SK-N-SH (cell line): ENCODE results near the gene CDK8. TPM values are rescaled to one million over a fixed set of nuclear protein-coding genes. Genes with fewer than 3 reads are reported as not detected.
"Not testable (repeated sequence)": the region's sequence is repeated elsewhere in the genome, so short reads cannot be mapped to it uniquely, and the experiment has no call there.

Source experiments
- CTCF ChIA-PET: fragments of 300-600, 350-600 bp; formaldehyde crosslinking; extraction: SDS; loops from one replicate; lab custom pipeline; 2021; lab: Yijun Ruan, JAX
- POLR2A ChIA-PET: fragments of 350-600 bp; sonication (Branson Sonifier 250); formaldehyde crosslinking; extraction: SDS; loops from one replicate; lab custom pipeline; 2020; ENCODE audit warnings: antibody characterized with exemption, inconsistent platforms; lab: Yijun Ruan, JAX
- DNase-seq: peaks from one replicate; pipeline ENCODE4 v3.0.0; 2012
- H2AFZ ChIP-seq: fragments of 200-600 bp; sonication (generic); 2 replicates; pipeline ENCODE4 v1.8.1; 2016; ENCODE audit warnings: antibody characterized with exemption, mild to moderate bottlenecking, low read depth
- H3F3A ChIP-seq: fragments of 200-600 bp; sonication (generic); replicated peaks from 2 replicates; pipeline ENCODE3; 2016; ENCODE audit warnings: antibody characterized with exemption, mild to moderate bottlenecking; ENCODE audit not compliant: insufficient read depth
- H3K27ac ChIP-seq, 2 experiments: fragments of 200-500 bp in 1 of 2; fragments of 200-600 bp in 1 of 2; sonication (Bioruptor generic) in 1 of 2; sonication (generic), shearing (Covaris generic) in 1 of 2; 2 replicates each; pipeline versions ENCODE4 v1.5.1 to v1.6.1; 2014 to 2016; ENCODE audit warnings: low read depth in 2 of 2, inconsistent platforms in 1 of 2, low read length in 1 of 2, mild to moderate bottlenecking in 1 of 2, mixed read lengths in 1 of 2
- H3K27me3 ChIP-seq: fragments of 200-600 bp; sonication (generic), shearing (Covaris generic); 2 replicates; pipeline ENCODE4 v1.6.1; 2016; ENCODE audit warnings: mixed run types; ENCODE audit not compliant: insufficient read depth
- H3K36me3 ChIP-seq, 2 experiments: fragments of 200-500 bp in 1 of 2; fragments of 200-600 bp in 1 of 2; sonication (Bioruptor generic) in 1 of 2; sonication (generic) in 1 of 2; replicated peaks in 1 of 2; 2 replicates each; pipeline versions ENCODE3 to v1.5.1; 2014 to 2016; ENCODE audit warnings: low read length in 1 of 2, mild to moderate bottlenecking in 1 of 2; ENCODE audit not compliant: insufficient read depth in 2 of 2, control insufficient read depth in 1 of 2
- H3K4me1 ChIP-seq, 2 experiments: fragments of 200-500 bp in 1 of 2; fragments of 200-600 bp in 1 of 2; sonication (Bioruptor generic) in 1 of 2; sonication (generic), shearing (Covaris generic) in 1 of 2; 2 replicates each; pipeline versions ENCODE4 v1.5.1 to v1.6.1; 2014 to 2016; ENCODE audit warnings: low read depth in 1 of 2, low read length in 1 of 2, mixed run types in 1 of 2; ENCODE audit not compliant: insufficient read depth in 2 of 2, control insufficient read depth in 1 of 2
- H3K4me2 ChIP-seq: fragments of 200-600 bp; sonication (generic), shearing (Covaris generic); 2 replicates; pipeline ENCODE4 v1.6.1; 2017; ENCODE audit warnings: mixed run types
- H3K4me3 ChIP-seq, 2 experiments: fragments of 200-500 bp in 1 of 2; fragments of 200-600 bp in 1 of 2; sonication (Bioruptor generic) in 1 of 2; sonication (generic), shearing (Covaris generic) in 1 of 2; 2 replicates each; pipeline versions ENCODE4 v1.5.1 to v1.8.1; 2014 to 2016; ENCODE audit warnings: low read depth in 2 of 2, inconsistent platforms in 1 of 2, low read length in 1 of 2, mild to moderate bottlenecking in 1 of 2, mixed read lengths in 1 of 2, moderate library complexity in 1 of 2
- H3K79me2 ChIP-seq: fragments of 200-600 bp; sonication (generic); 2 replicates; pipeline ENCODE4 v1.8.1; 2017; ENCODE audit warnings: mild to moderate bottlenecking; ENCODE audit not compliant: insufficient read depth
- H3K9ac ChIP-seq: fragments of 200-600 bp; sonication (generic); 2 replicates; pipeline ENCODE4 v1.6.1; 2017; ENCODE audit warnings: mixed run types
- H3K9me2 ChIP-seq: fragments of 200-600 bp; sonication (generic); 2 replicates; pipeline ENCODE4 v1.6.1; 2017; ENCODE audit warnings: mixed run types
- H3K9me3 ChIP-seq: fragments of 200-600 bp; sonication (generic); 2 replicates; pipeline ENCODE4 v1.6.1; 2017; ENCODE audit warnings: mixed run types, mild to moderate bottlenecking, moderate library complexity
- H4K20me1 ChIP-seq: fragments of 200-600 bp; sonication (generic); 2 replicates; pipeline ENCODE4 v1.6.1; 2017; ENCODE audit warnings: mild to moderate bottlenecking, mixed run types; ENCODE audit not compliant: insufficient read depth
- CHD2 ChIP-seq: fragments of 150-350 bp; IDR thresholded peaks from 2 replicates; pipeline ENCODE4 v1.6.1; 2018; ENCODE audit warnings: low read length; ENCODE audit not compliant: partially characterized antibody
- MEF2A ChIP-seq: IDR thresholded peaks from 2 replicates; pipeline ENCODE4 v1.4.0; 2012; ENCODE audit warnings: low read depth, borderline replicate concordance
- MXI1 ChIP-seq: IDR thresholded peaks from 2 replicates; pipeline ENCODE4 v1.6.1; 2012; ENCODE audit warnings: mild to moderate bottlenecking, low read depth, low read length, improper control_type of control experiment
- NFIC ChIP-seq: IDR thresholded peaks from 2 replicates; pipeline ENCODE4 v1.4.0; 2012; ENCODE audit warnings: borderline replicate concordance
- NRF1 ChIP-seq: IDR thresholded peaks from 2 replicates; pipeline ENCODE4 v1.6.1; 2012; ENCODE audit warnings: low read depth, mild to moderate bottlenecking, low read length
- POLR2AphosphoS5 ChIP-seq: IDR thresholded peaks from 2 replicates; pipeline ENCODE4 v1.6.1; 2012; ENCODE audit warnings: low read depth, low read length
- RAD21 ChIP-seq: IDR thresholded peaks from 2 replicates; pipeline ENCODE4 v1.6.1; 2012; ENCODE audit warnings: mild to moderate bottlenecking, low read length
- RFX5 ChIP-seq: IDR thresholded peaks from 2 replicates; pipeline ENCODE4 v1.6.1; 2012; ENCODE audit warnings: mild to moderate bottlenecking, improper control_type of control experiment, low read length
- RXRA ChIP-seq: IDR thresholded peaks from 2 replicates; pipeline ENCODE4 v1.4.0; 2012; ENCODE audit warnings: low read depth, mild to moderate bottlenecking, borderline replicate concordance
- TCF12 ChIP-seq: IDR thresholded peaks from 2 replicates; pipeline ENCODE4 v1.4.0; 2012
- USF1 ChIP-seq: IDR thresholded peaks from 2 replicates; pipeline ENCODE4 v1.4.0; 2012; ENCODE audit warnings: low read depth, borderline replicate concordance
- YY1 ChIP-seq: IDR thresholded peaks from 2 replicates; pipeline ENCODE4 v1.4.0; 2012; ENCODE audit warnings: low read depth, mild to moderate bottlenecking
- WGBS: methylation state at CpG from one replicate; pipeline ENCODE4 v1.1.6; 2017; ENCODE audit warnings: low lambda C conversion rate; 5-methylcytosine and 5-hydroxymethylcytosine counted together
- polyA plus RNA-seq, 3 experiments: library from polyadenylated mRNA; depleted of rRNA; stranded (reverse); fragments of >200 nt; gene quantifications; 2 replicates each; pipeline ENCODE4 v1.2.3, GENCODE V29; 2012

Gene CDK8
- polyA plus RNA-seq, 1 of the 3 experiments (the other 2 are of a cell fraction), result 10.1 TPM

- Histone ChIP-seq H3K9me2 (no peaks in the 10 kb centered on the region), H2AFZ (no peak overlapping the region), H4K20me1 (peaks cover 7% of the 10 kb centered on the region; the same call in 1 of the 2 replicates), H3K9ac (no peak overlapping the region), H3K4me3 (no peak overlapping the region), H3K4me1 (no peaks in the 10 kb centered on the region; a peak in 1 of 4 replicates), H3K36me3 (peaks cover 0 to 6% of the 10 kb centered on the region in 2 experiments), H3K27ac (no peak overlapping the region), H3F3A (no peaks in the 10 kb centered on the region), H3K9me3 (no peaks in the 10 kb centered on the region), H3K79me2 (peaks cover 87% of the 10 kb centered on the region), H3K4me2 (no peak overlapping the region), H3K27me3 (no peaks in the 10 kb centered on the region)
- POLR2A ChIA-PET, result no interaction called here
- WGBS, result 87% methylated on average over 5 of the region's 5 CpGs
- no peak for TF ChIP-seq CHD2
- TF ChIP-seq MEF2A, result no peak
- no peak for TF ChIP-seq MXI1
- no peak for TF ChIP-seq YY1
- TF ChIP-seq RXRA, result no peak
- no peak for TF ChIP-seq RFX5
- no peak for TF ChIP-seq NRF1
- no peak for TF ChIP-seq NFIC
- no peak for TF ChIP-seq TCF12
- TF ChIP-seq POLR2AphosphoS5, result no peak
- no peak for TF ChIP-seq RAD21
- TF ChIP-seq USF1, result no peak
- DNase-seq, result no peak
- CTCF ChIA-PET, result interaction anchor here (0.7 kb wide), 1 partner anchor 22 kb away, joined by 3 read pairs; no protein-coding TSS in a partner anchor
Observed at GRCh38 chr13:26310470-26310869, 56.5 kb downstream of the CDK8 start.

- DNase-seq, H3K9me3 ChIP-seq, H3K9ac ChIP-seq, H3K27ac ChIP-seq, H2AFZ ChIP-seq, H3K36me3 ChIP-seq, H3K27me3 ChIP-seq, POLR2A ChIA-PET, H3F3A ChIP-seq, H3K9me2 ChIP-seq, H3K4me1 ChIP-seq, H3K4me3 ChIP-seq, H3K4me2 ChIP-seq: not testable (repeated sequence)
- WGBS, result 96% methylated on average over 7 of the region's 7 CpGs
- Histone ChIP-seq H3K79me2 (peaks cover 82% of the 10 kb centered on the region), H4K20me1 (peaks cover 15% of the 10 kb centered on the region)
- CTCF ChIA-PET, result interaction anchor here (1.1 kb wide), 1 partner anchor 9 kb away, joined by 3 read pairs; no protein-coding TSS in a partner anchor
Observed at GRCh38 chr13:26312019-26312418, 58.1 kb downstream of the CDK8 start.

- H2AFZ ChIP-seq, H3K4me3 ChIP-seq, POLR2A ChIA-PET, CTCF ChIA-PET, H3K9ac ChIP-seq, H3K27me3 ChIP-seq, H3K36me3 ChIP-seq, H3K4me2 ChIP-seq, H3K9me3 ChIP-seq, H3F3A ChIP-seq, H3K9me2 ChIP-seq, DNase-seq, H3K27ac ChIP-seq, H3K4me1 ChIP-seq: not testable (repeated sequence)
- 100% methylated on average over 1 of the region's 1 CpG for WGBS
- Histone ChIP-seq H3K79me2 (peaks cover 61% of the 10 kb centered on the region), H4K20me1 (peaks cover 15% of the 10 kb centered on the region)
Observed at GRCh38 chr13:26316095-26316494, 62.2 kb downstream of the CDK8 start.
